K562 (cell line): ENCODE data around the gene GGCT. TPM values are rescaled to one million over a fixed set of nuclear protein-coding genes. Genes with fewer than 3 reads are reported as not detected.

Source experiments
- ATAC-seq: fragments of 200-7000 bp; cut with Tn5 transposase; 3 replicates; pipeline ENCODE4 v1.9.1; 2020; ENCODE audit warnings: moderate library complexity
- BruUV-seq: library from RNA; stranded (reverse); fragments of 400-500 nt; replicated peaks from 2 replicates; lab custom pipeline; 2021; lab: Mats Ljungman, UMichigan
- CTCF ChIA-PET: fragments of 300-600 bp; formaldehyde crosslinking; extraction: SDS; loops from one replicate; lab custom pipeline; 2021; ENCODE audit warnings: low intra/inter-chr PET ratio; lab: Yijun Ruan, JAX
- POLR2A ChIA-PET: fragments of 300-600, 350-650 bp; sonication (Branson Sonifier 250); formaldehyde crosslinking; extraction: SDS; loops from one replicate; lab custom pipeline; 2021; ENCODE audit warnings: antibody characterized with exemption, inconsistent platforms; lab: Yijun Ruan, JAX
- DNase-seq, 4 experiments: peaks; one replicate each; pipeline versions ENCODE4 v3.0.0 to v3.0.0-alpha.2; 2011 to 2018; ENCODE audit warnings: low spot score in 3 of 4, mixed read lengths in 3 of 4; ENCODE audit errors: extremely low read depth in 1 of 4
- FAIRE-seq: peaks from 2 replicates; lab custom pipeline; 2011; peaks lifted over from hg19 to GRCh38; lab: Jason Lieb, UNC
- H2AFZ ChIP-seq: 2 replicates; pipeline ENCODE4 v1.6.0; 2011; ENCODE audit warnings: low read depth, low read length, control low read depth, inconsistent platforms
- H3K27ac ChIP-seq: fragments of 200-600 bp; 3 replicates; pipeline ENCODE4 v1.8.0; 2011; ENCODE audit warnings: low read depth, mild to moderate bottlenecking, control low read depth, inconsistent platforms, low read length, moderate library complexity, mixed read lengths; ENCODE audit errors: extremely low read depth
- H3K27me3 ChIP-seq, 2 experiments: fragments of 300-600 bp in 1 of 2; 2 replicates in 1 of 2; 3 replicates in 1 of 2; pipeline versions ENCODE4 v1.6.0 to v1.8.0; 2011; ENCODE audit warnings: inconsistent platforms in 2 of 2, low read length in 2 of 2, mild to moderate bottlenecking in 1 of 2, mixed read lengths in 1 of 2, moderate library complexity in 1 of 2; ENCODE audit not compliant: control insufficient read depth in 2 of 2, insufficient read depth in 2 of 2
- H3K36me3 ChIP-seq: fragments of 300-600 bp; 3 replicates; pipeline ENCODE4 v1.8.0; 2011; ENCODE audit warnings: mild to moderate bottlenecking, low read length, inconsistent platforms; ENCODE audit not compliant: control insufficient read depth, insufficient read depth
- H3K4me1 ChIP-seq, 2 experiments: fragments of 200-600 bp in 1 of 2; replicated peaks in 1 of 2; 2 replicates in 1 of 2; 3 replicates in 1 of 2; pipeline versions ENCODE4 v1.5.1 to v1.8.0; 2011; ENCODE audit warnings: inconsistent platforms in 2 of 2, low read length in 2 of 2, mild to moderate bottlenecking in 1 of 2, mixed read lengths in 1 of 2, moderate library complexity in 1 of 2; ENCODE audit not compliant: control insufficient read depth in 2 of 2, insufficient read depth in 2 of 2
- H3K4me2 ChIP-seq: 2 replicates; pipeline ENCODE4 v1.6.1; 2011; ENCODE audit warnings: low read length, control low read depth, inconsistent platforms, mixed read lengths; ENCODE audit not compliant: insufficient read depth
- H3K4me3 ChIP-seq: fragments of 200-600 bp; sonication (generic), shearing (Covaris generic); 2 replicates; pipeline ENCODE4 v1.5.1; 2016; ENCODE audit warnings: control low read depth, inconsistent platforms
- H3K79me2 ChIP-seq: fragments of 200-600 bp; 3 replicates; pipeline ENCODE4 v1.8.0; 2011; ENCODE audit warnings: low read length, inconsistent platforms; ENCODE audit not compliant: control insufficient read depth, insufficient read depth
- H3K9ac ChIP-seq, 2 experiments: 2 replicates each; pipeline versions ENCODE4 v1.6.0 to v1.6.1; 2011; ENCODE audit warnings: low read depth in 2 of 2, low read length in 2 of 2, control low read depth in 1 of 2, inconsistent platforms in 1 of 2, mild to moderate bottlenecking in 1 of 2, mixed read lengths in 1 of 2; ENCODE audit not compliant: insufficient read depth in 1 of 2
- H3K9me1 ChIP-seq: one replicate; pipeline ENCODE4 v1.6.0; 2011; ENCODE audit warnings: inconsistent platforms, mild to moderate bottlenecking, low read length, moderate library complexity; ENCODE audit not compliant: control insufficient read depth, insufficient read depth
- H3K9me3 ChIP-seq: replicated peaks from 2 replicates; pipeline ENCODE4 v1.5.1; 2011; ENCODE audit warnings: low read depth, low read length, inconsistent platforms; ENCODE audit not compliant: control insufficient read depth, insufficient read depth
- H4K20me1 ChIP-seq: replicated peaks from 2 replicates; pipeline ENCODE4 v1.6.1; 2011; ENCODE audit warnings: low read length, inconsistent platforms, mixed read lengths; ENCODE audit not compliant: control insufficient read depth, insufficient read depth
- BACH1 ChIP-seq: fragments of 200-800 bp; sonication (Bioruptor generic); IDR thresholded peaks from 2 replicates; pipeline ENCODE4 v1.6.1; 2016; ENCODE audit warnings: missing genetic modification characterization, missing compliant biosample characterization
- CBFA2T3 ChIP-seq: fragments of 450-650 bp; IDR thresholded peaks from 2 replicates; pipeline ENCODE4 v1.6.1; 2017
- CCNT2 ChIP-seq: IDR thresholded peaks from 2 replicates; pipeline ENCODE4 v1.6.1; 2011; ENCODE audit warnings: borderline replicate concordance, low read depth, mild to moderate bottlenecking, moderate library complexity, mixed read lengths, low read length; ENCODE audit not compliant: insufficient read length; ENCODE audit errors: extremely low read depth
- CEBPB ChIP-seq: fragments of 450-650 bp; IDR thresholded peaks from 2 replicates; pipeline ENCODE4 v1.6.1; 2016; ENCODE audit warnings: missing genetic modification characterization, missing compliant biosample characterization
- EGR1 ChIP-seq: fragments of 450-650 bp; conservative IDR thresholded peaks from 2 replicates; pipeline ENCODE4 v1.6.1; 2017; ENCODE audit warnings: mild to moderate bottlenecking
- FOXK2 ChIP-seq, 2 experiments: fragments of 450-650 bp; IDR thresholded peaks in 1 of 2; conservative IDR thresholded peaks in 1 of 2; 2 replicates each; pipeline ENCODE4 v1.6.1; 2016; ENCODE audit warnings: low read depth in 2 of 2, mild to moderate bottlenecking in 1 of 2
- FOXM1 ChIP-seq, 2 experiments: fragments of 450-650 bp in 1 of 2; sonication (generic) in 1 of 2; formaldehyde crosslinking in 1 of 2; IDR thresholded peaks; 2 replicates each; pipeline versions ENCODE4 v1.6.1 to v1.9.0; 2017 to 2022; ENCODE audit warnings: low read depth in 2 of 2, mild to moderate bottlenecking in 2 of 2, missing genetic modification reagents in 1 of 2, moderate library complexity in 1 of 2
- MAFF ChIP-seq: IDR thresholded peaks from 2 replicates; pipeline ENCODE4 v1.6.1; 2012; ENCODE audit warnings: low read length, improper control_type of control experiment
- MAFG ChIP-seq: fragments of 450-650 bp; conservative IDR thresholded peaks from 2 replicates; pipeline ENCODE4 v1.6.1; 2016; ENCODE audit warnings: missing genetic modification characterization, missing compliant biosample characterization
- MAFK ChIP-seq: IDR thresholded peaks from 2 replicates; pipeline ENCODE4 v1.6.1; 2011; ENCODE audit warnings: low read length, improper control_type of control experiment
- NFE2 ChIP-seq: IDR thresholded peaks from 2 replicates; pipeline ENCODE4 v1.6.1; 2014; ENCODE audit warnings: antibody characterized with exemption, low read depth
- SETDB1 ChIP-seq: IDR thresholded peaks from one replicate; pipeline ENCODE4 v1.6.1; 2012; ENCODE audit warnings: low read length, control low read depth, inconsistent platforms
- SMAD1 ChIP-seq: fragments of 150-350 bp; IDR thresholded peaks from 2 replicates; pipeline ENCODE4 v1.6.1; 2014; ENCODE audit warnings: low read length, low read depth; ENCODE audit not compliant: partially characterized antibody
- SMARCA4 ChIP-seq: fragments of 450-650 bp; IDR thresholded peaks from 2 replicates; pipeline ENCODE4 v1.6.1; 2016
- SMARCC2 ChIP-seq: fragments of 450-650 bp; IDR thresholded peaks from 2 replicates; pipeline ENCODE4 v1.6.1; 2017; ENCODE audit warnings: antibody characterized with exemption, moderate library complexity, mild to moderate bottlenecking, low read depth
- ZEB2 ChIP-seq: fragments of 450-650 bp; IDR thresholded peaks from 2 replicates; pipeline ENCODE4 v1.6.1; 2016
- ZNF316 ChIP-seq: fragments of 450-650 bp; IDR thresholded peaks from 2 replicates; pipeline ENCODE4 v1.6.1; 2016
- ZNF507 ChIP-seq: conservative IDR thresholded peaks from 2 replicates; pipeline ENCODE4 v1.6.1; 2017; ENCODE audit warnings: missing genetic modification characterization, missing compliant biosample characterization
- WGBS: fragments of 100-300 bp; shearing (Covaris generic); methylation state at CpG from one replicate; pipeline ENCODE4 v1.1.6; 2016; ENCODE audit warnings: low coverage, mixed read lengths; ENCODE audit not compliant: insufficient coverage; ENCODE audit errors: missing lambda C conversion rate; 5-methylcytosine and 5-hydroxymethylcytosine counted together
- in situ Hi-C: fragments of 300-500 bp; cut with MboI; formaldehyde crosslinking; loops from 4 replicates; pipeline ENCODE4 v1.15.0; 2018; ENCODE audit warnings: inconsistent platforms, mixed read lengths
- intact Hi-C: fragments of 100-400 bp; cut with micrococcal nuclease; formaldehyde crosslinking; loops from 2 replicates; pipeline ENCODE4 v1.14.2; 2022
- polyA plus RNA-seq, 8 experiments: library from polyadenylated mRNA; depleted of rRNA in 4 of 8; stranded (reverse) in 5 of 8; unstranded in 3 of 8; fragments of >200 nt; fragmentation: Nextera tagmentation in 2 of 8; fragmentation: Illumina TruSeq in 1 of 8; extraction: Ambion mirVana in 2 of 8; extraction: Trizol in 1 of 8; gene quantifications; 2 replicates each; pipeline versions ENCODE4 v1.2.1 to v1.2.3, GENCODE V29; 2011 to 2014; ENCODE audit warnings: inconsistent platforms in 1 of 8, missing spikeins in 1 of 8
- total RNA-seq, 7 experiments: library from RNA; depleted of rRNA in 6 of 7; stranded (reverse); fragments of >200 nt in 6 of 7; fragmentation: Illumina TruSeq in 2 of 7; extraction: Trizol in 2 of 7; gene quantifications; 2 replicates each; pipeline versions ENCODE4 v1.2.1 to v1.2.3, GENCODE V29; 2011 to 2021; ENCODE audit warnings: low replicate concordance in 1 of 7
- TF ChIP-seq, protein P1 (sequence below): fragments of 250-450 bp; sonication (Bioruptor Pico); IDR thresholded peaks from 2 replicates; pipeline ENCODE4 v1.4.0; 2020; ENCODE audit warnings: borderline replicate concordance
- TF ChIP-seq, protein P2 (sequence below), 2 experiments: fragments of 450-650 bp; conservative IDR thresholded peaks; 2 replicates each; pipeline ENCODE4 v1.6.1; 2017; ENCODE audit warnings: mild to moderate bottlenecking in 2 of 2, moderate library complexity in 2 of 2

The GGCT gene
- total and polyA plus RNA-seq, 9 of the 15 experiments (the other 6 are each of a cell fraction or from before 2014, with no cell fraction given), result 79.0 to 349 (median 136) TPM

DNA sequence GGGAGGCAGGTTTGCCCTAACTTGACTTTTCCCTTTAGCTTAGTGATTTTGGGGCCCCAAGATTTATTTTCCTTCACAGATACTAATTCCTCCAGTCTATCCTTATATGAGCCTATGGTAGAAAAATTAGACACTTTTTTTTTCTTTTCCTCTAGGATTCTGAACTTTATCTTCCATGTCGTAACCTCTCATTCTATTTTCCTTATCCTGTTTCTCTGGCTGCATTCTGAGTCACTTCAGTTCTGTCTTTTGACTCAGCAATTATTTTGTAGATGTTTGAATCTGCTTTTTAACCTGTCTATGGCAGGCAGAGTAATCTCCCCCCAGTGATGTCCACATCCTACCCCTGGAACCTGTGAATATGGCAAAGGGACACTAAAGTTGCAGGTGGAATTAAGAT, 19.0 kb downstream of the GGCT start:
- in situ Hi-C loops, result no loop called here
- FAIRE-seq, result no peak
- TF ChIP-seq SMARCA4 (0 out of 2 replicates have a peak, but pooled peaks have one; percentile 50), EGR1 (no peak), CBFA2T3 (peak; percentile 30; the same call in 1 of the 2 replicates), FOXM1 (IDR thresholded peaks at IDR 0.05; ENCODE audit: low read depth) (peak; percentile 39; the same call in 1 of the 2 replicates), FOXM1 (CRISPR knock-in tag; IDR thresholded peaks at IDR 0.05; ENCODE audit: low read depth) (no peak), CCNT2 (no peak), NFE2 (peak; percentile 74), BACH1 (peak; percentile 58; the same call in 1 of the 2 replicates), FOXK2 (conservative IDR thresholded peaks at IDR 0.05 in 1 of 2, IDR thresholded peaks at IDR 0.05 in 1 of 2; ENCODE audit: low read depth in 2 of 2) (no peak), SMARCC2 (peak; percentile 40; the same call in 1 of the 2 replicates), ZNF507 (no peak), SMAD1 (no peak), CEBPB (tag) (peak; percentile 35; the same call in 1 of the 2 replicates), MAFK (peak; percentile 67), ZNF316 (peak; percentile 91), ZEB2 (0 out of 2 replicates have a peak, but pooled peaks have one; percentile 4), SETDB1 (no peak), MAFG (tag) (peak; percentile 84), MAFF (peak; percentile 57; the same call in 1 of the 2 replicates)
- TF ChIP-seq, protein P1, sequence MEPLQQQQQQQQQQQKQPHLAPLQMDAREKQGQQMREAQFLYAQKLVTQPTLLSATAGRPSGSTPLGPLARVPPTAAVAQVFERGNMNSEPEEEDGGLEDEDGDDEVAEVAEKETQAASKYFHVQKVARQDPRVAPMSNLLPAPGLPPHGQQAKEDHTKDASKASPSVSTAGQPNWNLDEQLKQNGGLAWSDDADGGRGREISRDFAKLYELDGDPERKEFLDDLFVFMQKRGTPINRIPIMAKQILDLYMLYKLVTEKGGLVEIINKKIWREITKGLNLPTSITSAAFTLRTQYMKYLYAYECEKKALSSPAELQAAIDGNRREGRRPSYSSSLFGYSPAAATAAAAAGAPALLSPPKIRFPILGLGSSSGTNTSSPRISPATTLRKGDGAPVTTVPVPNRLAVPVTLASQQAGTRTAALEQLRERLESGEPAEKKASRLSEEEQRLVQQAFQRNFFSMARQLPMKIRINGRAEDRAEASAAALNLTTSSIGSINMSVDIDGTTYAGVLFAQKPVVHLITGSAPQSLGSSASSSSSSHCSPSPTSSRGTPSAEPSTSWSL, result no peak
- TF ChIP-seq, protein P2, sequence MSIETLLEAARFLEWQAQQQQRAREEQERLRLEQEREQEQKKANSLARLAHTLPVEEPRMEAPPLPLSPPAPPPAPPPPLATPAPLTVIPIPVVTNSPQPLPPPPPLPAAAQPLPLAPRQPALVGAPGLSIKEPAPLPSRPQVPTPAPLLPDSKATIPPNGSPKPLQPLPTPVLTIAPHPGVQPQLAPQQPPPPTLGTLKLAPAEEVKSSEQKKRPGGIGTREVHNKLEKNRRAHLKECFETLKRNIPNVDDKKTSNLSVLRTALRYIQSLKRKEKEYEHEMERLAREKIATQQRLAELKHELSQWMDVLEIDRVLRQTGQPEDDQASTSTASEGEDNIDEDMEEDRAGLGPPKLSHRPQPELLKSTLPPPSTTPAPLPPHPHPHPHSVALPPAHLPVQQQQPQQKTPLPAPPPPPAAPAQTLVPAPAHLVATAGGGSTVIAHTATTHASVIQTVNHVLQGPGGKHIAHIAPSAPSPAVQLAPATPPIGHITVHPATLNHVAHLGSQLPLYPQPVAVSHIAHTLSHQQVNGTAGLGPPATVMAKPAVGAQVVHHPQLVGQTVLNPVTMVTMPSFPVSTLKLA (conservative IDR thresholded peaks at IDR 0.05), result no peak

More for the DNA sequence above, 19.0 kb downstream of the GGCT start:
- H3K27ac ChIP-seq, result no peak overlapping the region
- no peak overlapping the region for H3K4me3 ChIP-seq
- ATAC-seq, result peak; percentile 49
- ChIA-PET POLR2A (no interaction called here), CTCF (no interaction called here)
- WGBS, result 0% methylated on average over 1 of the region's 1 CpG
- H3K9me3 ChIP-seq, result no peaks in the 10 kb centered on the region
- no peak for DNase-seq
- no peaks in the 10 kb centered on the region for H3K9me1 ChIP-seq
- BruUV-seq, result no TSS peak
- no peak overlapping the region for H3K9ac ChIP-seq
- H3K4me2 ChIP-seq, result no peak overlapping the region
- no peaks in the 10 kb centered on the region for H3K36me3 ChIP-seq
- intact Hi-C loops, result no loop called here
- peaks cover 0 to 4% of the 10 kb centered on the region in 2 experiments; a peak in 2 of 5 replicates for H3K4me1 ChIP-seq
- no peaks in the 10 kb centered on the region for H4K20me1 ChIP-seq
- H2AFZ ChIP-seq, result no peak overlapping the region; the same call in 1 of the 2 replicates
- no peaks in the 10 kb centered on the region for H3K27me3 ChIP-seq
- H3K79me2 ChIP-seq, result no peaks in the 10 kb centered on the region
